ACHN (cell line): ENCODE data around the gene B4GALNT1.

Experiments
- DNase-seq: peaks from one replicate; pipeline ENCODE4 v3.0.0-alpha.2; 2015
- in situ Hi-C: cut with HindIII; loops from 2 replicates; pipeline ENCODE4 v1.10.0; 2017; ENCODE audit warnings: low sequenced_read_pairs, low pct_ligation_motif_present, low pct_unique_long_range_greater_than_20kb

The B4GALNT1 gene

GRCh38 chr12:57612711-57613426 is 20.1 kb downstream of the B4GALNT1 start:
- no peak for DNase-seq
- in situ Hi-C loops: no loop called here

GRCh38 chr12:57611827-57612710 is 20.9 kb downstream of the B4GALNT1 start:
- in situ Hi-C loops: no loop called here
- DNase-seq: no peak

- in situ Hi-C loops: no loop called here
- peak; percentile 69 for DNase-seq
Measured at GRCh38 chr12:57611108-57611826, 21.7 kb downstream of the B4GALNT1 start, which contains the start of gene ARHGEF25. Gene ARHGEF25, plus strand, starts transcription at chr12:57611435. Its CDS starts 460 bp downstream, at chr12:57611895.

- in situ Hi-C loops: no loop called here
- DNase-seq: no peak
Measured at GRCh38 chr12:57610554-57611107, 22.4 kb downstream of the B4GALNT1 start.

- DNase-seq: no peak
- in situ Hi-C loops: no loop called here
Measured at GRCh38 chr12:57609781-57610553, 23.0 kb downstream of the B4GALNT1 start.

GRCh38 chr12:57609101-57609780 is 23.8 kb downstream of the B4GALNT1 start:
- no peak for DNase-seq
- in situ Hi-C loops: no loop called here

GRCh38 chr12:57607958-57608663 is 24.9 kb downstream of the B4GALNT1 start:
- in situ Hi-C loops: no loop called here
- no peak for DNase-seq

GRCh38 chr12:57606821-57607220 is 26.2 kb downstream of the B4GALNT1 start:
- in situ Hi-C loops: no loop called here
- no peak for DNase-seq

GRCh38 chr12:57606399-57606798 is 26.6 kb downstream of the B4GALNT1 start:
- DNase-seq: no peak
- in situ Hi-C loops: no loop called here

- in situ Hi-C loops: no loop called here
- DNase-seq: no peak
Measured at GRCh38 chr12:57605811-57606311, 27.1 kb downstream of the B4GALNT1 start.

- peak; percentile 32 for DNase-seq
- in situ Hi-C loops: no loop called here
Measured at GRCh38 chr12:57604992-57605810, 27.8 kb downstream of the B4GALNT1 start.

- DNase-seq: peak; percentile 70
- in situ Hi-C loops: no loop called here
Measured at GRCh38 chr12:57604454-57604991, 28.5 kb downstream of the B4GALNT1 start, which contains the start of gene DTX3. Gene DTX3, plus strand, starts transcription at chr12:57604824. Its CDS starts 1,694 bp downstream, at chr12:57606518.

- peak; percentile 60 for DNase-seq
- in situ Hi-C loops: no loop called here
Measured at GRCh38 chr12:57603815-57604453, 29.1 kb downstream of the B4GALNT1 start.

- in situ Hi-C loops: no loop called here
- DNase-seq: no peak
Measured at GRCh38 chr12:57603324-57603723, 29.7 kb downstream of the B4GALNT1 start.

- in situ Hi-C loops: no loop called here
- DNase-seq: no peak
Measured at GRCh38 chr12:57602544-57602943, 30.5 kb downstream of the B4GALNT1 start.
